Ovary (tissue), 3 donors: Measurements from ENCODE around the gene SERTM1.

ENCODE experiments used
- CTCF ChIP-seq, 3 donors: fragments of 450-650 bp in 2 of 3; fragments of 200-600 bp in 1 of 3; IDR thresholded peaks; one replicate each; pipeline versions ENCODE4 v1.5.1 to v1.8.0; 2016 to 2022; ENCODE audit warnings: antibody characterized with exemption in 3 of 3, mild to moderate bottlenecking in 1 of 3
- EP300 ChIP-seq: sonication (generic); formaldehyde crosslinking; IDR thresholded peaks from one replicate; pipeline ENCODE4 v1.6.1; 2017; ENCODE audit warnings: antibody characterized with exemption
- POLR2A ChIP-seq: fragments of 450-650 bp; IDR thresholded peaks from one replicate; pipeline ENCODE4 v1.6.1; 2017; ENCODE audit warnings: antibody characterized with exemption, mild to moderate bottlenecking, moderate library complexity
- donor health status: DM: no; HTN: no; CAD: no.

GRCh38 chr13:36746051-36746450, 72.2 kb downstream of the SERTM1 start:
- TF ChIP-seq CTCF (IDR thresholded peaks at IDR 0.05) (no peak), EP300 (no peak), POLR2A (no peak)
